GM12801 (cell line): ENCODE results near the gene CDKAL1.

Source experiments
- TF ChIP-seq, protein P1 (sequence below): IDR thresholded peaks from one replicate; pipeline ENCODE4 v1.5.1; 2011; ENCODE audit warnings: control low read depth; ENCODE audit not compliant: insufficient read length; ENCODE audit errors: extremely low read depth

CDKAL1 gene

DNA sequence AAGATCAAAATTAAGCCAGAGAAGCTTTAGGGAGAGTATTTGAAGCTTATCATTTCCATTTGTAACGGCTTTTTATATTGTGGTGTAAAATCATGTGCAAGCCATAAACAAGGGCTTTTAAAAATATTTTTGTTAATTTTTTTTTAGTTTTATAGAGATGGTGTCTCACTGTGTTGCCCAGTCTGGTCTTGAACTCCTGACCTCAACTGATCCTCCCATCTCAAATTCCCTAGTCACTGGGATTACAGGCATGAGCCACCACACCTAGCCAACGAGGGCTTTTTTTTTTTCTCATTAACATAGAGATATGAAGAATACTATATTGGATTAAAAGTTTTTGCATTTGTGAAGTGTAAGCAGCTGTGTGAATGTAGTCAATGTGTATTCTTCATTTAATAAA is 29.1 kb downstream of the CDKAL1 start:
- TF ChIP-seq, protein P1, sequence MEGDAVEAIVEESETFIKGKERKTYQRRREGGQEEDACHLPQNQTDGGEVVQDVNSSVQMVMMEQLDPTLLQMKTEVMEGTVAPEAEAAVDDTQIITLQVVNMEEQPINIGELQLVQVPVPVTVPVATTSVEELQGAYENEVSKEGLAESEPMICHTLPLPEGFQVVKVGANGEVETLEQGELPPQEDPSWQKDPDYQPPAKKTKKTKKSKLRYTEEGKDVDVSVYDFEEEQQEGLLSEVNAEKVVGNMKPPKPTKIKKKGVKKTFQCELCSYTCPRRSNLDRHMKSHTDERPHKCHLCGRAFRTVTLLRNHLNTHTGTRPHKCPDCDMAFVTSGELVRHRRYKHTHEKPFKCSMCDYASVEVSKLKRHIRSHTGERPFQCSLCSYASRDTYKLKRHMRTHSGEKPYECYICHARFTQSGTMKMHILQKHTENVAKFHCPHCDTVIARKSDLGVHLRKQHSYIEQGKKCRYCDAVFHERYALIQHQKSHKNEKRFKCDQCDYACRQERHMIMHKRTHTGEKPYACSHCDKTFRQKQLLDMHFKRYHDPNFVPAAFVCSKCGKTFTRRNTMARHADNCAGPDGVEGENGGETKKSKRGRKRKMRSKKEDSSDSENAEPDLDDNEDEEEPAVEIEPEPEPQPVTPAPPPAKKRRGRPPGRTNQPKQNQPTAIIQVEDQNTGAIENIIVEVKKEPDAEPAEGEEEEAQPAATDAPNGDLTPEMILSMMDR = no peak

DNA sequence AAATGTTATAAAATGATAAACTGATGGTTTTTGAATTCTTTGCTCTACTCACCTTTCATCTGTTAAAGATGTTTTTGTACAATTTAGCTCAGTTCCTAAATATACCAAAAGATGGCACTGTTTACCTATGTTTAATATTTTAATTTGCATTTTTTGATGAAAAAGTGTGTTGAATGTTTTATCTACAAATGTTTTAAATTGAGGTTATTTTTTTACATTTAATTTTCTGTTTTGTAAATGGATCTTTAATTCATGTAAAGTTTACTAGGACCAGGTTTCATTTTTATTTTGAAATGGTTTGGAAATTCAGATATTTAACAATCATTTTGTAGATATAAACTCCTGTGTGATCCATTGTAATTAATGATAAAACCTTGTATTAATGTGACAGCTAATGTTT is 30.0 kb downstream of the CDKAL1 start:
- TF ChIP-seq, protein P1 = no peak

GRCh38 chr6:20564777-20565176 is 30.5 kb downstream of the CDKAL1 start:
- TF ChIP-seq, protein P1 = no peak

DNA sequence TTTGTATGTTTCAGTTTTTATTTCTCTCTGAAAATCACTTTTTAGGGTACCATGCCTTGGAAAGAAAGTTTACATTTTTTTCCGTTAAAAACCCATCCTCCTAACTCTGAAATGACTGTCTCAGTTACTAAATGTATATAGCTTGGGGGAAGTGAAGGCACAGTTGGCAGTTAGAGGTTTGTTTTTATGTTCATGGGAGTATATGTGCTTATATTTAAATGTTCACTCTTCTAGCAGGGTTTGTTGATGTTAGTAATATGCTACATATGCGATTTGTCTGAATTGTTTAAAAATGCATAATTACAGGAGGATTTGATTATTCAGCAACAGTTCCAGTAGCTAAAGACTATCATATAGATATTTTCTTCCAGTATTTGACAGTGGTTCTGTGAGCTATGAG is 31.1 kb downstream of the CDKAL1 start:
- TF ChIP-seq, protein P1 = no peak

- TF ChIP-seq, protein P1 = no peak
Observed at GRCh38 chr6:20566109-20566508, 31.9 kb downstream of the CDKAL1 start.

DNA sequence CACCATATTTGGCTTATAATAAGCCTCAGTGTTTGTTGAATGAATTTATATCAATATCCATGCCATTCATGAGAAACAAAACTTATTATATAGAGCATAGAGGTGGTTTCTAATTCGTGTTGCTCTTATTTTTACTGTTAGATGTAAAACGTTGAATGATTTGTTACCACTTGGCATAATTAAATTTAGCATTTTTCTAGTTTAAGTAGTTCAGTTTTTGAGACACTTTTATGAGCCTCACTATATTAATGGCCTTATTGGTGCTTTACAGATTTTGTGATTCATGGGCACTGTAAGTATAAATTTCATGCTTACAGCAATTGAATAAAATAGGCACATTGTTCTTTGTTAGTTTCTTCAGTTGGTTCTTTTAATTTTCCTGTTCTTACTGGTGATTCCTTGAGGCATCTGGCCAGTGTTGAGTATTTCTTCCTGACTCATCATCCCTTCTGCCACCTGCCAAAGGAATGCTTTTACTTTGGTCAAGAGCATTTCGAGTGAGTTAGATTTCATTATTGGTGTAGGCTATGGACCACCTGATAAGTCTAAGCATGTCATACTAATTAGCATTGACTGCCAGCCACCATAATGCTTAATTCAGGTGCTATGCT is 34.8 kb downstream of the CDKAL1 start:
- TF ChIP-seq, protein P1 = no peak

DNA sequence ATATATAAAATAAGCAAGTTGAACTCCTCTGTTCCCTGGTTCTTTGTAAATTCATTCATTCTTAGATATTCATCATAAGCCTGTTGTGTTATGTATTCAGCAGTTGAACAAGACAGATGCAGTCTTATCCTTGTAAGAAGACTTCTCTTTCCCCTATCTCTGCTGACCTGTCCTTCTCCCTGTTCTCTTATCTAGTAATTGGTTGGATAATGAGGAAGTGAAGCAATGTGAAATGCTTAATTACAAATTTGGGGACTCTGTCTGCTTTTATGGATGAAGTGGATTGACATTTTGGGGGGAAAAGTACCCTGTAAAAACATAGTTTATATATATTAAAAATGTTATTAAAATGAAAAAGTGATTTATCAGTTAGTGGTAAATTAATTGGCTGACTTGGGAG is 37.0 kb downstream of the CDKAL1 start:
- TF ChIP-seq, protein P1 = no peak

DNA sequence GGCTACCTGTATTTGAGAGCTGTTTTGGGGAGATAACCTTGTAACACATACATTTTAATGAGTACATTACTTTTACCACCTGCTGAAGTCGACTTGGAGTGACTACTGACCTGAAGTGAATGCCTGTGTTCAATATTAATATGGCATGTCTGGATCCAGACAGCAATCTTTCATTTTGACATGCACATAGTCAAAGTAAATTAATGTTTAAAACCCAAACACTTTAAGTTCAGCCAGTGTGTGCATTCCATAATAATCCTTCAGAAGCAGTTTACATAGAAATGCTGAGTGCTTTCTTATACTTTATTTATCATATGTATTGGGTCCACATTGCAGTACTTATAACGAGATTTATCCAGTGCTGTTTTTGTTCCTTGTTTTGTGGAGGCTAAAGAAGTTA is 38.0 kb downstream of the CDKAL1 start:
- TF ChIP-seq, protein P1 = no peak
